Ectodermal cell (in vitro differentiated cells): Measurements from ENCODE around the gene WFDC9.
"Not testable (repeated sequence)": the region's sequence is repeated elsewhere in the genome, so short reads cannot be mapped to it uniquely, and the experiment has no call there.

Experiments used
- H3K27ac ChIP-seq: 2 replicates; pipeline ENCODE4 v1.7.0; 2013; ENCODE audit warnings: mild to moderate bottlenecking, low read depth, low read length; ENCODE audit not compliant: insufficient read depth, poor library complexity, severe bottlenecking
- H3K27me3 ChIP-seq: 2 replicates; pipeline ENCODE4 v1.7.0; 2013; ENCODE audit warnings: mild to moderate bottlenecking, low read length; ENCODE audit not compliant: insufficient read depth, control insufficient read depth, poor library complexity, severe bottlenecking
- H3K36me3 ChIP-seq: one replicate; pipeline ENCODE4 v1.7.0; 2013; ENCODE audit warnings: low read length; ENCODE audit not compliant: control insufficient read depth, insufficient read depth
- H3K4me1 ChIP-seq: one replicate; pipeline ENCODE4 v1.7.0; 2013; ENCODE audit warnings: low read length; ENCODE audit not compliant: control insufficient read depth, insufficient read depth
- H3K4me3 ChIP-seq: 2 replicates; pipeline ENCODE4 v1.7.0; 2013; ENCODE audit warnings: low read depth, low read length, control low read depth; ENCODE audit not compliant: insufficient read depth
- H3K9me3 ChIP-seq: 2 replicates; pipeline ENCODE4 v1.7.0; 2013; ENCODE audit warnings: mild to moderate bottlenecking, low read length, moderate library complexity; ENCODE audit not compliant: control insufficient read depth
- WGBS, 2 experiments: methylation state at CpG; one replicate each; pipeline ENCODE4 v1.1.7; 2013; ENCODE audit warnings: missing lambda C conversion rate in 2 of 2; 5-methylcytosine and 5-hydroxymethylcytosine counted together

WFDC9 gene

DNA sequence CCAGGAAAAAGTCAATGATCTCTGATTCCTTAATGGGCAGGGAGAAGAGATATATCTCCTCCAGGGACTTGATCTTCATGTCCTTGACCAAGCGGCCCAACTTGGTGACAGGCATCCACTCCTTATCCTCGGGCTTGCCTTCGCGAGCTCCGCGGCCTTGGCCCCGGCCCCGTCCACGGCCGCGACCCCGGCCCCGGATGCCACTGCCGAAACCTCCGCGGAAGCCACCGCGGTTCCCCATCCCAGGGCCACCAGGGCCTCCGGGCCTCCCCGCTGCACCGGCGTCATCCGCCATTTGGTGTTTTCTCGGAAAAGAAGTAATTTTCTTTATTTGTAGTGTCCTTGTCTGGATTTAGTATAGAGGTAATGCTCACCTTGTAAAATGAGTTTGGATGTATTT is 10.0 kb upstream of the WFDC9 start:
- H3K36me3 ChIP-seq, H3K4me1 ChIP-seq, H3K9me3 ChIP-seq, H3K27ac ChIP-seq, H3K4me3 ChIP-seq, H3K27me3 ChIP-seq: not testable (repeated sequence)
- 95 to 98% methylated on average over 21 to 23 of the region's 24 CpGs for WGBS, 2 experiments

- 93 to 98% methylated on average over 5 of the region's 5 CpGs for WGBS, 2 experiments
- Histone ChIP-seq H3K4me1 (no peaks in the 10 kb centered on the region), H3K27ac (no peak overlapping the region), H3K9me3 (no peaks in the 10 kb centered on the region), H3K4me3 (no peak overlapping the region), H3K27me3 (no peaks in the 10 kb centered on the region), H3K36me3 (no peaks in the 10 kb centered on the region)
Measured at GRCh38 chr20:45639687-45640086, 8.6 kb upstream of the WFDC9 start.

DNA sequence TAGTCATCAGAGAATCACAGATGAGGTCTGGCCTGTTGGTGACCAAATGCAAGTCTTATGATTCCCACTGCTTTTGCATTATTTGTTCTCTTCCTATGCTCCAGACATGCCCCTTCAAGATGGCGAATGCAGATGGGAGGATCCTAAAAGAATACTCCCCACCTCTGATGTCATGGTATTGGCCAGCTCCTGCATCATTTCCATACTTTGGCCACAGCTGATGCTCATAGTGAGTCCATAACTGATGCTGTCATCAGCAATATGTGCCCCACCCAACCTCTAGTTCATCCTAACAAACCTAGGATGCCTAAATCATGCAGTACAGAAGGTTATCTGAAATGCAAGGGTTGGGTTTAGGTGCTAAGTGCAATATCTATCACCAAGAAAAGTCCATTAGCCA is 5.4 kb upstream of the WFDC9 start:
- no peaks in the 10 kb centered on the region for H3K27me3 ChIP-seq
- H3K4me1 ChIP-seq: no peaks in the 10 kb centered on the region
- H3K36me3 ChIP-seq: no peaks in the 10 kb centered on the region
- H3K9me3 ChIP-seq: no peaks in the 10 kb centered on the region
- no peak overlapping the region for H3K27ac ChIP-seq
- 95% methylated on average over 1 of the region's 1 CpG for WGBS, 2 experiments
- H3K4me3 ChIP-seq: no peak overlapping the region

GRCh38 chr20:45630371-45630770 is 713 bp downstream of the WFDC9 start:
- Histone ChIP-seq H3K9me3 (no peaks in the 10 kb centered on the region), H3K36me3 (no peaks in the 10 kb centered on the region), H3K4me1 (no peaks in the 10 kb centered on the region), H3K27me3 (no peaks in the 10 kb centered on the region), H3K27ac (no peak overlapping the region), H3K4me3 (no peak overlapping the region)

DNA sequence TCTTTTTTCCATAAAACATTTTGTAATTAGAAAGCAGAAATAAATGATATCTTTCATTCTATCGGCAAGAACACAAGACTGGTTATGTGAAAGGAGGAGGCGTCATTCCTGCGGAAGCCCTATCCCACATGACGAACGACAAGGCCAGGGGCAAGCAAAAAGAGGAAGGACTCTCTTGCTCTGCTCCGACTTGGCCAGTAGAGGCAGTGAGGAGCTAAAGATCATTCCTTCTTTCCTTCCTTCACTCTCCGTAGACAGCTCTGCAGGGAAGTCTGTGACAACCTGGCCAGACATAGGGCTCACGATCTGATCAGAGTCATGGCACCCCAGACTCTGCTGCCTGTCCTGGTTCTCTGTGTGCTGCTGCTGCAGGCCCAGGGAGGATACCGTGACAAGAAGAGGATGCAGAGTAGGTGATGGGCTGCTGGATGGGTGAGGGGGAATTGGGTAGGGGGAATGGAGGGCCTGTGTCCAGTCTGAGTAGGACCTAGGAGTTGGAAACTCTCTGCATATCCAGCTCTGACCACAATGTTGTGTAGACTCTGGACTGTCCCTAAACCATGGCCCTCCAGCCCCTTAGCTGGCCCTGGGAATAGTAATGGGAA is 1.5 kb downstream of the WFDC9 start, which contains the start of gene WFDC10A:
WFDC10A (plus strand) TSS at position 244 of the 605 bp plus-strand sequence; CDS start at position 319, 75 bp downstream.
- 19 to 27% methylated on average over 9 of the region's 9 CpGs for WGBS, 2 experiments
- H3K4me3 ChIP-seq: no peak within 1 kb of the TSS

GRCh38 chr20:45626540-45626939 is 4.5 kb downstream of the WFDC9 start:
- H3K27ac ChIP-seq: no peak overlapping the region
- no peak overlapping the region for H3K4me3 ChIP-seq
- no peaks in the 10 kb centered on the region for H3K9me3 ChIP-seq
- H3K36me3 ChIP-seq: no peaks in the 10 kb centered on the region
- no peaks in the 10 kb centered on the region for H3K27me3 ChIP-seq
- 86 to 94% methylated on average over 1 to 2 of the region's 2 CpGs for WGBS, 2 experiments
- H3K4me1 ChIP-seq: no peaks in the 10 kb centered on the region

More for the DNA sequence above, 1.5 kb downstream of the WFDC9 start, which contains the start of gene WFDC10A:
- H3K36me3 ChIP-seq: no peaks in the 10 kb centered on the region
- no peaks in the 10 kb centered on the region for H3K4me1 ChIP-seq
- H3K27me3 ChIP-seq: no peaks in the 10 kb centered on the region
- H3K9me3 ChIP-seq: no peaks in the 10 kb centered on the region
- H3K27ac ChIP-seq: no peak within 1 kb of the TSS

- Histone ChIP-seq H3K4me1 (no peaks in the 10 kb centered on the region), H3K27me3 (no peaks in the 10 kb centered on the region), H3K9me3 (no peaks in the 10 kb centered on the region), H3K4me3 (no peak overlapping the region), H3K36me3 (no peaks in the 10 kb centered on the region), H3K27ac (no peak overlapping the region)
- 87 to 99% methylated on average over 1 to 2 of the region's 2 CpGs for WGBS, 2 experiments
Measured at GRCh38 chr20:45621593-45621992, 9.5 kb downstream of the WFDC9 start.

GRCh38 chr20:45617591-45617990 is 13.5 kb downstream of the WFDC9 start:
- no peaks in the 10 kb centered on the region for H3K4me1 ChIP-seq
- WGBS, 2 experiments: 94 to 96% methylated on average over 2 of the region's 2 CpGs
- H3K36me3 ChIP-seq: no peaks in the 10 kb centered on the region
- H3K4me3 ChIP-seq: no peak overlapping the region
- H3K9me3 ChIP-seq: no peaks in the 10 kb centered on the region
- H3K27ac ChIP-seq: no peak overlapping the region
- no peaks in the 10 kb centered on the region for H3K27me3 ChIP-seq

GRCh38 chr20:45612314-45612713 is 18.8 kb downstream of the WFDC9 start:
- no peak overlapping the region for H3K27ac ChIP-seq
- no peaks in the 10 kb centered on the region for H3K9me3 ChIP-seq
- no peak overlapping the region for H3K4me3 ChIP-seq
- no peaks in the 10 kb centered on the region for H3K36me3 ChIP-seq
- no peaks in the 10 kb centered on the region for H3K27me3 ChIP-seq
- no peaks in the 10 kb centered on the region for H3K4me1 ChIP-seq

GRCh38 chr20:45611054-45611453 is 20.0 kb downstream of the WFDC9 start:
- Histone ChIP-seq H3K9me3 (no peaks in the 10 kb centered on the region), H3K4me1 (no peaks in the 10 kb centered on the region), H3K36me3 (no peaks in the 10 kb centered on the region), H3K27ac (no peak overlapping the region), H3K27me3 (no peaks in the 10 kb centered on the region), H3K4me3 (no peak overlapping the region)
- whole genome bisulfite sequencing, 2 experiments: 88 to 96% methylated on average over 3 to 4 of the region's 4 CpGs

- 100% methylated on average over 1 of the region's 1 CpG for WGBS, 2 experiments
- Histone ChIP-seq H3K27ac (no peak overlapping the region), H3K4me1 (no peaks in the 10 kb centered on the region), H3K36me3 (no peaks in the 10 kb centered on the region), H3K27me3 (no peaks in the 10 kb centered on the region), H3K9me3 (no peaks in the 10 kb centered on the region), H3K4me3 (no peak overlapping the region)
Measured at GRCh38 chr20:45607810-45608209, 23.3 kb downstream of the WFDC9 start.
